Measurements from ENCODE around the gene ERBB2.

DNA sequence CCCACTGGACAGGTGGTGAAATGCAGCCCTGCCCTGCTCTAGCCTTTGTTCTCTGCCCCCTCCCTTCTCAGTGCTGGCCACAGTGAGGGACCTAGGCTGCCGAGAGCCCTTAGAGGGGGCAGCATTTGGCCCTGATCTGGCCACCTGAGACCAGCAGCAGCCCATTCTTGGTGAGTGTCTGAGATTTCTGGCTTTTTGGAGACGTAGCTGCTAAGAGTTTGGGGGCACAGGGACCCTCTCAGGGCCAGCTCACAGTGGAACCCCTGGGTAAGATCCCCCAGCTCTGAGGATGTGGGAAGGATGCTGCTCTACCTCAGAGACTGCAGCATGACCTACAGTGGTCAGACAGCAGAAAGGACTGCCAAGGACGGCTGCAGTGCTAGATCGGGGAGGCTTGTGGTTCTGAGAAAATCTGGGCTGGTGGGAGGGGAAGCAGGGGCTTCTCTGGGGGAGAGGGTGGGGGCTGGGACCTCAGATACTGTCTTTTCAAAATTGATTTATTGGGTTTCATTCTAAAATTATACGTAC is 51.2 kb downstream of the ERBB2 start:
- TF ChIP-seq, protein P1, sequence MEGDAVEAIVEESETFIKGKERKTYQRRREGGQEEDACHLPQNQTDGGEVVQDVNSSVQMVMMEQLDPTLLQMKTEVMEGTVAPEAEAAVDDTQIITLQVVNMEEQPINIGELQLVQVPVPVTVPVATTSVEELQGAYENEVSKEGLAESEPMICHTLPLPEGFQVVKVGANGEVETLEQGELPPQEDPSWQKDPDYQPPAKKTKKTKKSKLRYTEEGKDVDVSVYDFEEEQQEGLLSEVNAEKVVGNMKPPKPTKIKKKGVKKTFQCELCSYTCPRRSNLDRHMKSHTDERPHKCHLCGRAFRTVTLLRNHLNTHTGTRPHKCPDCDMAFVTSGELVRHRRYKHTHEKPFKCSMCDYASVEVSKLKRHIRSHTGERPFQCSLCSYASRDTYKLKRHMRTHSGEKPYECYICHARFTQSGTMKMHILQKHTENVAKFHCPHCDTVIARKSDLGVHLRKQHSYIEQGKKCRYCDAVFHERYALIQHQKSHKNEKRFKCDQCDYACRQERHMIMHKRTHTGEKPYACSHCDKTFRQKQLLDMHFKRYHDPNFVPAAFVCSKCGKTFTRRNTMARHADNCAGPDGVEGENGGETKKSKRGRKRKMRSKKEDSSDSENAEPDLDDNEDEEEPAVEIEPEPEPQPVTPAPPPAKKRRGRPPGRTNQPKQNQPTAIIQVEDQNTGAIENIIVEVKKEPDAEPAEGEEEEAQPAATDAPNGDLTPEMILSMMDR (IDR thresholded peaks at IDR 0.05): no peak
- no peak for TF ChIP-seq POLR2A (IDR thresholded peaks at IDR 0.05)

All from transverse colon (tissue), 3 donors.